ENCODE results near the gene KRTAP10-4.

KRTAP10-4 gene

GRCh38 chr21:44616591-44616926 is 43.0 kb downstream of the KRTAP10-4 start:
- no peak for DNase-seq (ENCODE audit: low read depth)

- no peak for DNase-seq (ENCODE audit: low read depth)
Measured at GRCh38 chr21:44617071-44617501, 43.6 kb downstream of the KRTAP10-4 start.

GRCh38 chr21:44618504-44618903 is 45.0 kb downstream of the KRTAP10-4 start:
- DNase-seq (ENCODE audit: low read depth), result no peak

- peak; percentile 47 for DNase-seq (ENCODE audit: low read depth)
Measured at GRCh38 chr21:44618909-44619308, 45.4 kb downstream of the KRTAP10-4 start.

- no peak for DNase-seq (ENCODE audit: low read depth)
Measured at GRCh38 chr21:44619886-44620285, 46.4 kb downstream of the KRTAP10-4 start.

- DNase-seq (ENCODE audit: low read depth), result no peak
Measured at GRCh38 chr21:44623575-44623974, 50.0 kb downstream of the KRTAP10-4 start.

All from T follicular helper cell (primary cell).